ENCODE results near the gene AUTS2. TPM values are rescaled to one million over a fixed set of nuclear protein-coding genes. Genes with fewer than 3 reads are reported as not detected.

AUTS2 gene
- total RNA-seq, 6 donors from 2014 or later, result 38.9 to 151 (median 55.8) TPM

GRCh38 chr7:70759674-70760073 lies 1161.4 kb downstream of the AUTS2 start:
- no peaks in the 10 kb centered on the region for H3K27me3 ChIP-seq
- H3K36me3 ChIP-seq, result peaks cover 0 to 1% (median 0%) of the 10 kb centered on the region in 4 donors
- no peak overlapping the region for H3K27ac ChIP-seq
- TF ChIP-seq, protein P1, sequence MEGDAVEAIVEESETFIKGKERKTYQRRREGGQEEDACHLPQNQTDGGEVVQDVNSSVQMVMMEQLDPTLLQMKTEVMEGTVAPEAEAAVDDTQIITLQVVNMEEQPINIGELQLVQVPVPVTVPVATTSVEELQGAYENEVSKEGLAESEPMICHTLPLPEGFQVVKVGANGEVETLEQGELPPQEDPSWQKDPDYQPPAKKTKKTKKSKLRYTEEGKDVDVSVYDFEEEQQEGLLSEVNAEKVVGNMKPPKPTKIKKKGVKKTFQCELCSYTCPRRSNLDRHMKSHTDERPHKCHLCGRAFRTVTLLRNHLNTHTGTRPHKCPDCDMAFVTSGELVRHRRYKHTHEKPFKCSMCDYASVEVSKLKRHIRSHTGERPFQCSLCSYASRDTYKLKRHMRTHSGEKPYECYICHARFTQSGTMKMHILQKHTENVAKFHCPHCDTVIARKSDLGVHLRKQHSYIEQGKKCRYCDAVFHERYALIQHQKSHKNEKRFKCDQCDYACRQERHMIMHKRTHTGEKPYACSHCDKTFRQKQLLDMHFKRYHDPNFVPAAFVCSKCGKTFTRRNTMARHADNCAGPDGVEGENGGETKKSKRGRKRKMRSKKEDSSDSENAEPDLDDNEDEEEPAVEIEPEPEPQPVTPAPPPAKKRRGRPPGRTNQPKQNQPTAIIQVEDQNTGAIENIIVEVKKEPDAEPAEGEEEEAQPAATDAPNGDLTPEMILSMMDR (IDR thresholded peaks at IDR 0.05), result no peak
- TF ChIP-seq EP300 (IDR thresholded peaks at IDR 0.05), result no peak
- TF ChIP-seq POLR2A (IDR thresholded peaks at IDR 0.05), result no peak
- TF ChIP-seq POLR2AphosphoS5 (IDR thresholded peaks at IDR 0.05), result no peak
- peaks cover 7 to 31% (median 15%) of the 10 kb centered on the region in 4 donors for H3K4me1 ChIP-seq
- ATAC-seq (ENCODE audit: low FRiP score in 2 of 2) (no peak), DNase-seq (no peak)
- H3K4me3 ChIP-seq, result no peak overlapping the region
- H3K9me3 ChIP-seq, result no peaks in the 10 kb centered on the region
- 79 to 90% methylated on average over 4 to 6 of the region's 6 CpGs for WGBS, 2 donors

GRCh38 chr7:70761711-70762328 lies 1163.5 kb downstream of the AUTS2 start:
- Histone ChIP-seq H3K4me1 (peaks cover 7 to 31% (median 15%) of the 10 kb centered on the region in 4 donors), H3K27me3 (no peaks in the 10 kb centered on the region), H3K36me3 (peaks cover 0 to 21% (median 12%) of the 10 kb centered on the region in 4 donors), H3K27ac (peak overlapping the region in 1 of 4 donors; percentile 38), H3K4me3 (no peak overlapping the region), H3K9me3 (no peaks in the 10 kb centered on the region)
- DNase-seq, result no peak
- TF ChIP-seq, protein P1 (IDR thresholded peaks at IDR 0.05), result no peak
- TF ChIP-seq EP300 (IDR thresholded peaks at IDR 0.05) (no peak), POLR2A (IDR thresholded peaks at IDR 0.05) (no peak), POLR2AphosphoS5 (IDR thresholded peaks at IDR 0.05) (no peak)
- ATAC-seq (ENCODE audit: low FRiP score in 2 of 2), result no peak
- 82 to 84% methylated on average over 4 of the region's 4 CpGs for WGBS, 2 donors

DNA sequence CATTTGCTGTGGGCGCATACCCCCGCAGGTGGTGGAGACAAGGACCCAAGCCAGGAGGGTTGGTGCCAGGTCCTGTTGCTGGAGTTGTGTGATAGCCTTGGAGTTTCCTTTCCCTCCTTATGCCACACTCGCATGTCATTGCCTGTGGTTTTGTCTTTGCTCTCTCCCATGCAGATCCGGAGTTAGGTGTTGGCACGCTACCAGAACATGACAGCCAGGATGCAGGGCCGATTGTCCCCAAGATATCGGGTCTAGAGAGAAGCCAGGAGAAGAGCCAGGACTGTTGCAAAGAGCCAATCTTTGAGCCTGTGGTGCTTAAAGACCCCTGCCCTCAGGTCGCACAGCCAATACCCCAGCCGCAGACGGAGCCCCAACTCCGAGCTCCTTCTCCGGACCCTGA lies 1164.4 kb downstream of the AUTS2 start:
- Histone ChIP-seq H3K4me3 (no peak overlapping the region), H3K4me1 (peaks cover 7 to 31% (median 15%) of the 10 kb centered on the region in 4 donors), H3K36me3 (peaks cover 0 to 28% (median 14%) of the 10 kb centered on the region in 4 donors), H3K9me3 (no peaks in the 10 kb centered on the region), H3K27ac (peak overlapping the region in 1 of 4 donors; percentile 38), H3K27me3 (no peaks in the 10 kb centered on the region)
- TF ChIP-seq POLR2A (IDR thresholded peaks at IDR 0.05) (no peak), POLR2AphosphoS5 (IDR thresholded peaks at IDR 0.05) (no peak), EP300 (IDR thresholded peaks at IDR 0.05) (no peak)
- TF ChIP-seq, protein P1 (IDR thresholded peaks at IDR 0.05), result no peak
- 68 to 75% methylated on average over 7 to 12 of the region's 12 CpGs for WGBS, 2 donors
- ATAC-seq (ENCODE audit: low FRiP score in 2 of 2) (peak in 1 of 2 donors; percentile 11), DNase-seq (no peak)

DNA sequence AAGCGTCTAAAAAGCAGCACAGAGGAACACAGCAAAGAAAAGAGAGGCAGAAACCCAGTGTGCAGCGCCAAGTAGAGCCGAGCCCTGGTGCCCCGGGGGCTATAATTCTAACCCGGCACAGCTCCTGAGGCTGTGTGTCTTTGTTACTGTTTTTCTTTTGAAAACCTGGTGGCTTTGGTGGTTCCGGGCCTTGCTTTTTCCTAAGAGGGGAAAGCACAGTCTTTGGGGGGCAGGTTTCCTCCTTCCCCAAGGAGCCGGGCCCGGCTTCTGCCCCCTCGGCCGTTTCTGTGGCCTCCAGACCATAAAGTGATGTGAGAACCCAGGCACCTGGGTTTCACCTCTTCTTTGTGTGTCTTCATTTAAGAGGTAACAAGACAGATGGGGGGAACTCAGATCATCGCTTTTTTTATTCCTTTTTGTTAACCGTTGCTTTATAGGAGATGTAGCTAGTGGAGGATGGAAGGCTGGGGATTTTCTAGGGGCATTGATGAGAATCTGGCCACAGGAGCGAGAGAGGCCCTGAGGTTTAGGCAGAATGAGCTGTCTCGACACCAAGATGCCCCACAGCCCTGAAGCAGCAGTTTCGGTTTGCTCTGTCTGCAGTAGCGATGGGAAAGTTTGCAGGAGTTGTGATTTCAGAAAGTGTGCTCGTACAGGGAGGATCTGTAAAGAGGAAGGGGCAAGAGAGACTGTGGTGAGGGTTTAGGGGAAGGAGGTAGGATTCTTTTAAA lies 1165.9 kb downstream of the AUTS2 start:
- H3K4me1 ChIP-seq, result peaks cover 7 to 27% (median 15%) of the 10 kb centered on the region in 4 donors
- ATAC-seq (ENCODE audit: low FRiP score in 2 of 2) (no peak), DNase-seq (no peak)
- no peaks in the 10 kb centered on the region for H3K9me3 ChIP-seq
- no peak overlapping the region for H3K4me3 ChIP-seq
- H3K27me3 ChIP-seq, result no peaks in the 10 kb centered on the region
- WGBS, 2 donors, result 79 to 85% methylated on average over 17 of the region's 17 CpGs
- H3K36me3 ChIP-seq, result peaks cover 0 to 28% (median 16%) of the 10 kb centered on the region in 4 donors
- no peak for TF ChIP-seq EP300 (IDR thresholded peaks at IDR 0.05)
- TF ChIP-seq, protein P1 (IDR thresholded peaks at IDR 0.05), result no peak
- TF ChIP-seq POLR2A (IDR thresholded peaks at IDR 0.05), result no peak
- TF ChIP-seq POLR2AphosphoS5 (IDR thresholded peaks at IDR 0.05), result no peak
- no peak overlapping the region for H3K27ac ChIP-seq
